HUES48 (cell line): Measurements from ENCODE around the gene KCP.
"Not testable (repeated sequence)": the region's sequence is repeated elsewhere in the genome, so short reads cannot be mapped to it uniquely, and the experiment has no call there.

Source experiments
- H3K27ac ChIP-seq: one replicate; pipeline ENCODE4 v1.7.0; 2013; ENCODE audit warnings: low read depth, low read length, inconsistent platforms
- H3K27me3 ChIP-seq: 2 replicates; pipeline ENCODE4 v1.6.1; 2013; ENCODE audit warnings: mild to moderate bottlenecking, low read length; ENCODE audit not compliant: control insufficient read depth, insufficient read depth
- H3K36me3 ChIP-seq: 2 replicates; pipeline ENCODE4 v1.6.1; 2013; ENCODE audit warnings: low read length; ENCODE audit not compliant: control insufficient read depth, insufficient read depth
- H3K4me1 ChIP-seq: 2 replicates; pipeline ENCODE4 v1.6.1; 2013; ENCODE audit warnings: mild to moderate bottlenecking, low read length; ENCODE audit not compliant: control insufficient read depth, insufficient read depth
- H3K4me3 ChIP-seq: 2 replicates; pipeline ENCODE4 v1.5.1; 2013; ENCODE audit warnings: mild to moderate bottlenecking, low read depth, low read length
- H3K9ac ChIP-seq: 2 replicates; pipeline ENCODE4 v1.6.1; 2013; ENCODE audit warnings: mild to moderate bottlenecking, low read depth, low read length, moderate library complexity
- H3K9me3 ChIP-seq: 2 replicates; pipeline ENCODE4 v1.6.1; 2013; ENCODE audit warnings: low read length; ENCODE audit not compliant: control insufficient read depth, insufficient read depth

Gene KCP

GRCh38 chr7:128945668-128946366 lies 35.3 kb upstream of the KCP start:
- Histone ChIP-seq H3K9me3 (no peaks in the 10 kb centered on the region), H3K9ac (no peak overlapping the region)

GRCh38 chr7:128944487-128945236 lies 34.2 kb upstream of the KCP start:
- peaks cover 14% of the 10 kb centered on the region for H3K27me3 ChIP-seq
- H3K27ac ChIP-seq, result no peak overlapping the region
- no peak overlapping the region for H3K4me3 ChIP-seq
- H3K9me3 ChIP-seq, result no peaks in the 10 kb centered on the region
- H3K4me1 ChIP-seq, result no peaks in the 10 kb centered on the region
- no peak overlapping the region for H3K9ac ChIP-seq
- no peaks in the 10 kb centered on the region for H3K36me3 ChIP-seq

More at GRCh38 chr7:128945668-128946366, 35.3 kb upstream of the KCP start:
- H3K4me3 ChIP-seq, result no peak overlapping the region
- no peaks in the 10 kb centered on the region for H3K4me1 ChIP-seq
- no peak overlapping the region for H3K27ac ChIP-seq
- H3K36me3 ChIP-seq, result no peaks in the 10 kb centered on the region
- peaks cover 3% of the 10 kb centered on the region for H3K27me3 ChIP-seq

- H3K9me3 ChIP-seq, H3K36me3 ChIP-seq, H3K4me1 ChIP-seq, H3K27ac ChIP-seq, H3K9ac ChIP-seq, H3K4me3 ChIP-seq: not testable (repeated sequence)
- peaks cover 28% of the 10 kb centered on the region for H3K27me3 ChIP-seq
Measured at GRCh38 chr7:128943251-128943650, 32.7 kb upstream of the KCP start.

GRCh38 chr7:128941946-128942526 lies 31.5 kb upstream of the KCP start:
- no peaks in the 10 kb centered on the region for H3K9me3 ChIP-seq
- no peak overlapping the region for H3K9ac ChIP-seq
- H3K27ac ChIP-seq, result no peak overlapping the region
- H3K4me3 ChIP-seq, result no peak overlapping the region
- peaks cover 40% of the 10 kb centered on the region for H3K27me3 ChIP-seq
- no peaks in the 10 kb centered on the region for H3K36me3 ChIP-seq
- H3K4me1 ChIP-seq, result no peaks in the 10 kb centered on the region

GRCh38 chr7:128941323-128941890 lies 30.9 kb upstream of the KCP start:
- Histone ChIP-seq H3K4me3 (no peak overlapping the region), H3K27me3 (peaks cover 46% of the 10 kb centered on the region), H3K9ac (no peak overlapping the region), H3K27ac (no peak overlapping the region), H3K9me3 (no peaks in the 10 kb centered on the region), H3K36me3 (no peaks in the 10 kb centered on the region), H3K4me1 (no peaks in the 10 kb centered on the region)

- Histone ChIP-seq H3K4me3 (no peak overlapping the region), H3K9ac (no peak overlapping the region), H3K27me3 (peaks cover 53% of the 10 kb centered on the region), H3K9me3 (no peaks in the 10 kb centered on the region), H3K4me1 (no peaks in the 10 kb centered on the region), H3K27ac (no peak overlapping the region), H3K36me3 (no peaks in the 10 kb centered on the region)
Measured at GRCh38 chr7:128940494-128941322, 30.2 kb upstream of the KCP start.

GRCh38 chr7:128939861-128940410 lies 29.4 kb upstream of the KCP start:
- H3K9ac ChIP-seq, result no peak overlapping the region

GRCh38 chr7:128939075-128939860 lies 28.8 kb upstream of the KCP start:
- Histone ChIP-seq H3K9ac (no peak overlapping the region), H3K9me3 (no peaks in the 10 kb centered on the region), H3K4me3 (no peak overlapping the region), H3K36me3 (no peaks in the 10 kb centered on the region), H3K27me3 (peaks cover 66% of the 10 kb centered on the region), H3K4me1 (no peaks in the 10 kb centered on the region), H3K27ac (no peak overlapping the region)

More at GRCh38 chr7:128939861-128940410, 29.4 kb upstream of the KCP start:
- no peaks in the 10 kb centered on the region for H3K36me3 ChIP-seq
- H3K9me3 ChIP-seq, result no peaks in the 10 kb centered on the region
- no peak overlapping the region for H3K27ac ChIP-seq
- H3K4me1 ChIP-seq, result no peaks in the 10 kb centered on the region
- peaks cover 60% of the 10 kb centered on the region for H3K27me3 ChIP-seq
- H3K4me3 ChIP-seq, result no peak overlapping the region

GRCh38 chr7:128938544-128939074 lies 28.1 kb upstream of the KCP start:
- Histone ChIP-seq H3K4me1 (no peaks in the 10 kb centered on the region), H3K27me3 (peaks cover 66% of the 10 kb centered on the region), H3K27ac (no peak overlapping the region), H3K9ac (no peak overlapping the region), H3K4me3 (peak overlapping the region; percentile 62), H3K36me3 (no peaks in the 10 kb centered on the region), H3K9me3 (no peaks in the 10 kb centered on the region)
